Gastroesophageal sphincter (tissue), 3 donors: ENCODE results near the gene IQGAP1.

Experiments used
- POLR2A ChIP-seq, 2 donors: fragments of 450-650 bp; IDR thresholded peaks; one replicate each; pipeline ENCODE4 v1.6.1; 2017; ENCODE audit warnings: antibody characterized with exemption in 2 of 2, mild to moderate bottlenecking in 2 of 2, moderate library complexity in 1 of 2
- POLR2AphosphoS5 ChIP-seq: sonication (generic); formaldehyde crosslinking; IDR thresholded peaks from one replicate; pipeline ENCODE4 v1.6.1; 2017; ENCODE audit warnings: antibody characterized with exemption
- TF ChIP-seq, protein P1 (sequence below), 4 experiments: fragments of 200-600 bp in 2 of 4; fragments of 450-650 bp in 2 of 4; sonication (generic) in 1 of 4; IDR thresholded peaks; one replicate each; pipeline ENCODE4 v1.5.1; 2017 to 2019; ENCODE audit warnings: antibody characterized with exemption in 4 of 4, mild to moderate bottlenecking in 2 of 4, moderate library complexity in 2 of 4

- TF ChIP-seq, protein P1, sequence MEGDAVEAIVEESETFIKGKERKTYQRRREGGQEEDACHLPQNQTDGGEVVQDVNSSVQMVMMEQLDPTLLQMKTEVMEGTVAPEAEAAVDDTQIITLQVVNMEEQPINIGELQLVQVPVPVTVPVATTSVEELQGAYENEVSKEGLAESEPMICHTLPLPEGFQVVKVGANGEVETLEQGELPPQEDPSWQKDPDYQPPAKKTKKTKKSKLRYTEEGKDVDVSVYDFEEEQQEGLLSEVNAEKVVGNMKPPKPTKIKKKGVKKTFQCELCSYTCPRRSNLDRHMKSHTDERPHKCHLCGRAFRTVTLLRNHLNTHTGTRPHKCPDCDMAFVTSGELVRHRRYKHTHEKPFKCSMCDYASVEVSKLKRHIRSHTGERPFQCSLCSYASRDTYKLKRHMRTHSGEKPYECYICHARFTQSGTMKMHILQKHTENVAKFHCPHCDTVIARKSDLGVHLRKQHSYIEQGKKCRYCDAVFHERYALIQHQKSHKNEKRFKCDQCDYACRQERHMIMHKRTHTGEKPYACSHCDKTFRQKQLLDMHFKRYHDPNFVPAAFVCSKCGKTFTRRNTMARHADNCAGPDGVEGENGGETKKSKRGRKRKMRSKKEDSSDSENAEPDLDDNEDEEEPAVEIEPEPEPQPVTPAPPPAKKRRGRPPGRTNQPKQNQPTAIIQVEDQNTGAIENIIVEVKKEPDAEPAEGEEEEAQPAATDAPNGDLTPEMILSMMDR (IDR thresholded peaks at IDR 0.05), result no peak
- TF ChIP-seq POLR2A (IDR thresholded peaks at IDR 0.05) (no peak), POLR2AphosphoS5 (no peak)
Observed at GRCh38 chr15:90500171-90500570, 112.1 kb downstream of the IQGAP1 start.
